Loucy (cell line): ENCODE data around the gene FAM50A.

Source experiments
- EZH2phosphoT487 ChIP-seq: fragments of 200-600 bp; IDR thresholded peaks from 2 replicates; pipeline ENCODE4 v1.6.1; 2018; ENCODE audit warnings: antibody characterized with exemption, mild to moderate bottlenecking, moderate library complexity, borderline replicate concordance
- TF ChIP-seq, protein P1 (sequence below): fragments of 200-600 bp; sonication (generic); conservative IDR thresholded peaks from 2 replicates; pipeline ENCODE4 v1.5.1; 2014; ENCODE audit warnings: mild to moderate bottlenecking, antibody characterized with exemption, low read length

GRCh38 chrX:154485150-154486051 is 41.5 kb downstream of the FAM50A start:
- TF ChIP-seq, protein P1, sequence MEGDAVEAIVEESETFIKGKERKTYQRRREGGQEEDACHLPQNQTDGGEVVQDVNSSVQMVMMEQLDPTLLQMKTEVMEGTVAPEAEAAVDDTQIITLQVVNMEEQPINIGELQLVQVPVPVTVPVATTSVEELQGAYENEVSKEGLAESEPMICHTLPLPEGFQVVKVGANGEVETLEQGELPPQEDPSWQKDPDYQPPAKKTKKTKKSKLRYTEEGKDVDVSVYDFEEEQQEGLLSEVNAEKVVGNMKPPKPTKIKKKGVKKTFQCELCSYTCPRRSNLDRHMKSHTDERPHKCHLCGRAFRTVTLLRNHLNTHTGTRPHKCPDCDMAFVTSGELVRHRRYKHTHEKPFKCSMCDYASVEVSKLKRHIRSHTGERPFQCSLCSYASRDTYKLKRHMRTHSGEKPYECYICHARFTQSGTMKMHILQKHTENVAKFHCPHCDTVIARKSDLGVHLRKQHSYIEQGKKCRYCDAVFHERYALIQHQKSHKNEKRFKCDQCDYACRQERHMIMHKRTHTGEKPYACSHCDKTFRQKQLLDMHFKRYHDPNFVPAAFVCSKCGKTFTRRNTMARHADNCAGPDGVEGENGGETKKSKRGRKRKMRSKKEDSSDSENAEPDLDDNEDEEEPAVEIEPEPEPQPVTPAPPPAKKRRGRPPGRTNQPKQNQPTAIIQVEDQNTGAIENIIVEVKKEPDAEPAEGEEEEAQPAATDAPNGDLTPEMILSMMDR: no peak
- TF ChIP-seq EZH2phosphoT487: no peak
